CD4-positive, alpha-beta T cell treated with Interferon alpha-2 for 1 hour (primary cell): ENCODE data around the gene GP1BB.
A peak's percentile ranks its signal among the peaks of the same experiment; 100 is the strongest.

Source experiments
- DNase-seq, 2 donors: peaks; one replicate each; pipeline ENCODE4 v3.0.0-alpha.2; 2020 to 2022

GP1BB gene

GRCh38 chr22:19727310-19728150 lies 4.2 kb downstream of the GP1BB start:
- DNase-seq: no peak

- no peak for DNase-seq
These were observed 4.9 kb downstream of the GP1BB start for GRCh38 chr22:19728271-19728670.

GRCh38 chr22:19728836-19729235 lies 5.5 kb downstream of the GP1BB start:
- no peak for DNase-seq

GRCh38 chr22:19729507-19729906 lies 6.2 kb downstream of the GP1BB start:
- DNase-seq: no peak

- no peak for DNase-seq
These were observed 6.9 kb downstream of the GP1BB start for GRCh38 chr22:19730198-19730597.

- DNase-seq: peak; percentile 73 to 85
These were observed 7.5 kb downstream of the GP1BB start for GRCh38 chr22:19730655-19731360.

- DNase-seq: no peak
These were observed 8.2 kb downstream of the GP1BB start for GRCh38 chr22:19731361-19732135.

GRCh38 chr22:19732403-19733113 lies 9.2 kb downstream of the GP1BB start:
- no peak for DNase-seq

- DNase-seq: no peak
These were observed 10.4 kb downstream of the GP1BB start for GRCh38 chr22:19733755-19734154.

GRCh38 chr22:19734163-19734562 lies 10.8 kb downstream of the GP1BB start:
- no peak for DNase-seq

- DNase-seq: no peak
These were observed 11.6 kb downstream of the GP1BB start for GRCh38 chr22:19734837-19735382.

GRCh38 chr22:19735665-19736510 lies 12.5 kb downstream of the GP1BB start:
- no peak for DNase-seq

GRCh38 chr22:19737846-19738663 lies 14.7 kb downstream of the GP1BB start:
- no peak for DNase-seq

GRCh38 chr22:19738664-19739447 lies 15.5 kb downstream of the GP1BB start:
- no peak for DNase-seq

- DNase-seq: no peak
These were observed 16.1 kb downstream of the GP1BB start for GRCh38 chr22:19739448-19739895.

- DNase-seq: no peak
These were observed 16.6 kb downstream of the GP1BB start for GRCh38 chr22:19739911-19740449.

- no peak for DNase-seq
These were observed 17.2 kb downstream of the GP1BB start for GRCh38 chr22:19740586-19740985.

GRCh38 chr22:19741053-19741452 lies 17.7 kb downstream of the GP1BB start:
- no peak for DNase-seq
